Activated CD4-positive, CD25-positive, alpha-beta regulatory T cell treated with anti-CD3 and anti-CD28 coated beads, Interleukin-2, amount 50 U/mL, for 72 hours (primary cell): ENCODE results near the gene KREMEN1.

Experiments
- DNase-seq: peaks from one replicate; pipeline ENCODE4 v3.0.0; 2021

Gene KREMEN1

GRCh38 chr22:29154364-29155048 lies 81.7 kb downstream of the KREMEN1 start:
- peak; percentile 80 for DNase-seq

GRCh38 chr22:29155966-29156365 lies 83.1 kb downstream of the KREMEN1 start:
- DNase-seq: no peak

- no peak for DNase-seq
Measured at GRCh38 chr22:29156507-29156906, 83.7 kb downstream of the KREMEN1 start.

GRCh38 chr22:29157759-29158535 lies 85.1 kb downstream of the KREMEN1 start:
- DNase-seq: no peak

- no peak for DNase-seq
Measured at GRCh38 chr22:29158546-29158945, 85.7 kb downstream of the KREMEN1 start.

- no peak for DNase-seq
Measured at GRCh38 chr22:29163808-29164207, 91.0 kb downstream of the KREMEN1 start.

- DNase-seq: no peak
Measured at GRCh38 chr22:29165321-29166060, 92.7 kb downstream of the KREMEN1 start.

GRCh38 chr22:29166180-29166579 lies 93.3 kb downstream of the KREMEN1 start:
- DNase-seq: no peak

GRCh38 chr22:29167032-29167911 lies 94.4 kb downstream of the KREMEN1 start:
- DNase-seq: peak; percentile 47

- no peak for DNase-seq
Measured at GRCh38 chr22:29171721-29172120, 98.9 kb downstream of the KREMEN1 start.

GRCh38 chr22:29172216-29172615 lies 99.4 kb downstream of the KREMEN1 start:
- no peak for DNase-seq

- no peak for DNase-seq
Measured at GRCh38 chr22:29175312-29175835, 102.5 kb downstream of the KREMEN1 start.

GRCh38 chr22:29183971-29184848 lies 111.4 kb downstream of the KREMEN1 start:
- no peak for DNase-seq

- no peak for DNase-seq
Measured at GRCh38 chr22:29184849-29185490, 112.1 kb downstream of the KREMEN1 start.

- DNase-seq: no peak
Measured at GRCh38 chr22:29186302-29186701, 113.5 kb downstream of the KREMEN1 start.

GRCh38 chr22:29187831-29188230 lies 115.0 kb downstream of the KREMEN1 start:
- no peak for DNase-seq

GRCh38 chr22:29190051-29190450 lies 117.2 kb downstream of the KREMEN1 start:
- DNase-seq: no peak

GRCh38 chr22:29190918-29191317 lies 118.1 kb downstream of the KREMEN1 start:
- DNase-seq: no peak

- DNase-seq: no peak
Measured at GRCh38 chr22:29193021-29193420, 120.2 kb downstream of the KREMEN1 start.

- DNase-seq: no peak
Measured at GRCh38 chr22:29194184-29194583, 121.3 kb downstream of the KREMEN1 start.
